HepG2 (cell line): ENCODE results near the gene COPS8.

Experiments
- FOXM1 ChIP-seq: sonication (generic); formaldehyde crosslinking; IDR thresholded peaks from 2 replicates; pipeline ENCODE4 v1.5.0; 2020; ENCODE audit warnings: missing genetic modification reagents
- FOXP1 ChIP-seq, 2 experiments: fragments of 450-650 bp in 1 of 2; IDR thresholded peaks; 2 replicates each; pipeline ENCODE4 v1.6.1; 2017 to 2018; ENCODE audit warnings: antibody characterized with exemption in 1 of 2
- NR1H2 ChIP-seq: sonication (generic); formaldehyde crosslinking; IDR thresholded peaks from 2 replicates; pipeline ENCODE4 v1.8.1; 2022; ENCODE audit warnings: low read depth, missing genetic modification reagents, borderline replicate concordance
- POLR2A ChIP-seq, 2 experiments: IDR thresholded peaks; 2 replicates each; pipeline ENCODE4 v1.6.1; 2011; ENCODE audit warnings: low read depth in 2 of 2, low read length in 2 of 2, mild to moderate bottlenecking in 1 of 2, moderate library complexity in 1 of 2; ENCODE audit not compliant: insufficient read depth in 1 of 2
- SIX1 ChIP-seq: sonication (generic); formaldehyde crosslinking; IDR thresholded peaks from 2 replicates; pipeline ENCODE4 v1.4.0; 2020; ENCODE audit warnings: missing genetic modification reagents, borderline replicate concordance
- SP1 ChIP-seq, 2 experiments: fragments of 450-650 bp in 1 of 2; sonication (generic) in 1 of 2; formaldehyde crosslinking in 1 of 2; IDR thresholded peaks; 2 replicates each; pipeline versions ENCODE4 v1.4.0 to v1.6.1; 2016 to 2020; ENCODE audit warnings: missing genetic modification reagents in 1 of 2
- SRY ChIP-seq: sonication (generic); formaldehyde crosslinking; IDR thresholded peaks from 2 replicates; pipeline ENCODE4 v1.8.0; 2022; ENCODE audit warnings: mild to moderate bottlenecking, missing genetic modification reagents
- USF2 ChIP-seq, 2 experiments: sonication (generic) in 1 of 2; formaldehyde crosslinking in 1 of 2; IDR thresholded peaks; 2 replicates each; pipeline versions ENCODE4 v1.5.1 to v1.6.1; 2011 to 2020; ENCODE audit warnings: borderline replicate concordance in 1 of 2, low read depth in 1 of 2, low read length in 1 of 2, mild to moderate bottlenecking in 1 of 2, missing genetic modification reagents in 1 of 2, moderate library complexity in 1 of 2
- XRCC5 ChIP-seq: fragments of 200-400 bp; formaldehyde crosslinking; optimal IDR thresholded peaks from 2 replicates; pipeline ENCODE3; 2017; ENCODE audit warnings: mild to moderate bottlenecking, low read length
- ZNF496 ChIP-seq: sonication (generic); formaldehyde crosslinking; IDR thresholded peaks from 2 replicates; pipeline ENCODE4 v1.8.1; 2023; ENCODE audit warnings: mild to moderate bottlenecking, moderate library complexity, missing genetic modification reagents; ENCODE audit not compliant: insufficient replicate concordance
- TF ChIP-seq, protein P1 (sequence below): IDR thresholded peaks from 2 replicates; pipeline ENCODE4 v1.6.1; 2012; ENCODE audit warnings: low read depth, low read length, improper control_type of control experiment

- TF ChIP-seq, protein P1, sequence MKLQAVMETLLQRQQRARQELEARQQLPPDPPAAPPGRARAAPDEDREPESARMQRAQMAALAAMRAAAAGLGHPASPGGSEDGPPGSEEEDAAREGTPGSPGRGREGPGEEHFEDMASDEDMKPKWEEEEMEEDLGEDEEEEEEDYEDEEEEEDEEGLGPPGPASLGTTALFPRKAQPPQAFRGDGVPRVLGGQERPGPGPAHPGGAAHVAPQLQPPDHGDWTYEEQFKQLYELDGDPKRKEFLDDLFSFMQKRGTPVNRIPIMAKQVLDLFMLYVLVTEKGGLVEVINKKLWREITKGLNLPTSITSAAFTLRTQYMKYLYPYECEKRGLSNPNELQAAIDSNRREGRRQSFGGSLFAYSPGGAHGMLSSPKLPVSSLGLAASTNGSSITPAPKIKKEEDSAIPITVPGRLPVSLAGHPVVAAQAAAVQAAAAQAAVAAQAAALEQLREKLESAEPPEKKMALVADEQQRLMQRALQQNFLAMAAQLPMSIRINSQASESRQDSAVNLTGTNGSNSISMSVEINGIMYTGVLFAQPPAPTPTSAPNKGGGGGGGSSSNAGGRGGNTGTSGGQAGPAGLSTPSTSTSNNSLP, result no peak
- TF ChIP-seq XRCC5 (no peak), FOXP1 (IDR thresholded peaks at IDR 0.05) (no peak), FOXP1 (CRISPR knock-in tag; IDR thresholded peaks at IDR 0.05) (no peak), ZNF496 (CRISPR knock-in tag) (no peak), NR1H2 (CRISPR knock-in tag) (no peak), SIX1 (no peak), USF2 (IDR thresholded peaks at IDR 0.05; ENCODE audit: low read depth, low read length) (no peak), USF2 (CRISPR knock-in tag; IDR thresholded peaks at IDR 0.05; ENCODE audit: borderline replicate concordance) (no peak), SP1 (IDR thresholded peaks at IDR 0.05) (no peak), SP1 (CRISPR knock-in tag; IDR thresholded peaks at IDR 0.05) (no peak), SRY (no peak), FOXM1 (CRISPR knock-in tag) (no peak), POLR2A (IDR thresholded peaks at IDR 0.05; ENCODE audit: insufficient read depth in 1 of 2, low read depth in 2 of 2, low read length in 2 of 2) (no peak)
Measured at GRCh38 chr2:237128845-237129592, 43.3 kb downstream of the COPS8 start.
